ENCODE measurements around the gene SLC44A1.

Gene SLC44A1

GRCh38 chr9:105244003-105244733, at the start of gene SLC44A1:
SLC44A1 (plus strand) TSS chr9:105244651; CDS start chr9:105244869, 218 bp downstream.
- DNase-seq (ENCODE audit: low read depth in 1 of 2, low spot score in 1 of 2): peak; percentile 88 to 89

GRCh38 chr9:105195259-105195658, 49.2 kb upstream of the SLC44A1 start:
- DNase-seq (ENCODE audit: low read depth in 1 of 2, low spot score in 1 of 2): no peak

- DNase-seq (ENCODE audit: low read depth in 1 of 2, low spot score in 1 of 2): no peak
Observed at GRCh38 chr9:105198023-105198422, 46.4 kb upstream of the SLC44A1 start.

GRCh38 chr9:105198865-105199264, 45.6 kb upstream of the SLC44A1 start:
- no peak for DNase-seq (ENCODE audit: low read depth in 1 of 2, low spot score in 1 of 2)

GRCh38 chr9:105204416-105204815, 40.0 kb upstream of the SLC44A1 start:
- no peak for DNase-seq (ENCODE audit: low read depth in 1 of 2, low spot score in 1 of 2)

- no peak for DNase-seq (ENCODE audit: low read depth in 1 of 2, low spot score in 1 of 2)
Observed at GRCh38 chr9:105205787-105206495, 38.5 kb upstream of the SLC44A1 start.

GRCh38 chr9:105206496-105206820, 38.0 kb upstream of the SLC44A1 start:
- DNase-seq (ENCODE audit: low read depth in 1 of 2, low spot score in 1 of 2): no peak

- no peak for DNase-seq (ENCODE audit: low read depth in 1 of 2, low spot score in 1 of 2)
Observed at GRCh38 chr9:105206821-105207699, 37.4 kb upstream of the SLC44A1 start.

GRCh38 chr9:105216440-105217178, 27.8 kb upstream of the SLC44A1 start:
- DNase-seq (ENCODE audit: low read depth in 1 of 2, low spot score in 1 of 2): no peak

- DNase-seq (ENCODE audit: low read depth in 1 of 2, low spot score in 1 of 2): no peak
Observed at GRCh38 chr9:105218673-105219072, 25.8 kb upstream of the SLC44A1 start.

- DNase-seq (ENCODE audit: low read depth in 1 of 2, low spot score in 1 of 2): no peak
Observed at GRCh38 chr9:105219291-105219805, 25.1 kb upstream of the SLC44A1 start.

GRCh38 chr9:105220451-105220850, 24.0 kb upstream of the SLC44A1 start:
- no peak for DNase-seq (ENCODE audit: low read depth in 1 of 2, low spot score in 1 of 2)

GRCh38 chr9:105223544-105224140, 20.8 kb upstream of the SLC44A1 start:
- DNase-seq (ENCODE audit: low read depth in 1 of 2, low spot score in 1 of 2): no peak

- no peak for DNase-seq (ENCODE audit: low read depth in 1 of 2, low spot score in 1 of 2)
Observed at GRCh38 chr9:105226055-105226454, 18.4 kb upstream of the SLC44A1 start.

- no peak for DNase-seq (ENCODE audit: low read depth in 1 of 2, low spot score in 1 of 2)
Observed at GRCh38 chr9:105232207-105232606, 12.2 kb upstream of the SLC44A1 start.

GRCh38 chr9:105233873-105234272, 10.6 kb upstream of the SLC44A1 start:
- DNase-seq (ENCODE audit: low read depth in 1 of 2, low spot score in 1 of 2): no peak

- DNase-seq (ENCODE audit: low read depth in 1 of 2, low spot score in 1 of 2): no peak
Observed at GRCh38 chr9:105236261-105236660, 8.2 kb upstream of the SLC44A1 start.

- DNase-seq (ENCODE audit: low read depth in 1 of 2, low spot score in 1 of 2): no peak
Observed at GRCh38 chr9:105237246-105237645, 7.2 kb upstream of the SLC44A1 start.

- no peak for DNase-seq (ENCODE audit: low read depth in 1 of 2, low spot score in 1 of 2)
Observed at GRCh38 chr9:105238302-105238701, 6.1 kb upstream of the SLC44A1 start.

- DNase-seq (ENCODE audit: low read depth in 1 of 2, low spot score in 1 of 2): no peak
Observed at GRCh38 chr9:105241356-105242043, 3.0 kb upstream of the SLC44A1 start.

All from activated T-helper 1 cell treated with anti-CD3 and anti-CD28 coated beads, Interleukin-2, amount 50 U/mL, for 16 hours (primary cell).